H54 (cell line): ENCODE data around the gene STK38L.

Experiments used
- DNase-seq: peaks from one replicate; pipeline ENCODE4 v3.0.0; 2011; ENCODE audit warnings: low spot score, mixed read lengths; ENCODE audit not compliant: insufficient read length
- FAIRE-seq: peaks from 3 replicates; lab custom pipeline; 2011; peaks lifted over from hg19 to GRCh38; lab: Jason Lieb, UNC
- POLR2A ChIP-seq: IDR thresholded peaks from 2 replicates; pipeline ENCODE4 v1.6.1; 2011; ENCODE audit warnings: low read depth, mild to moderate bottlenecking, low read length

The STK38L gene

DNA sequence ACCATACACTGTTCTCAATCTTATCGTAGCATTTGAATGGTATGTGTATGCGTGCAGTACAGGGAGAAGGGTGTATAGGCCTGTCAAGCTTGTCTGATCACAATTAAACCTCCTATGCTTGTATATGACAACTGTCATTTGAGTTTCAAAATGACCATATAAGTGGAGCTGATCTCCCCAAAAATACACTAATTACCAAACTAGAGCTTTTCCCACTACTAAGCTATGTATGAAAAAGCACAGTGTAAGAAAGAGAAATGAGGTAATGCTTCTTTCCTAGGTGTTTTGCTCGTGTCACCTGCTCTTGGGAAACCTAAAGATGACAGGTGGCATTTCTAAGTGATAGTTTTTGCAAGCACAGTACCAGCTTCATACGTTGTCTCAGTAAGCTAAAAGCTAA is 1.1 kb upstream of the STK38L start:
- DNase-seq (no peak), FAIRE-seq (no peak)
- TF ChIP-seq POLR2A: no peak

DNA sequence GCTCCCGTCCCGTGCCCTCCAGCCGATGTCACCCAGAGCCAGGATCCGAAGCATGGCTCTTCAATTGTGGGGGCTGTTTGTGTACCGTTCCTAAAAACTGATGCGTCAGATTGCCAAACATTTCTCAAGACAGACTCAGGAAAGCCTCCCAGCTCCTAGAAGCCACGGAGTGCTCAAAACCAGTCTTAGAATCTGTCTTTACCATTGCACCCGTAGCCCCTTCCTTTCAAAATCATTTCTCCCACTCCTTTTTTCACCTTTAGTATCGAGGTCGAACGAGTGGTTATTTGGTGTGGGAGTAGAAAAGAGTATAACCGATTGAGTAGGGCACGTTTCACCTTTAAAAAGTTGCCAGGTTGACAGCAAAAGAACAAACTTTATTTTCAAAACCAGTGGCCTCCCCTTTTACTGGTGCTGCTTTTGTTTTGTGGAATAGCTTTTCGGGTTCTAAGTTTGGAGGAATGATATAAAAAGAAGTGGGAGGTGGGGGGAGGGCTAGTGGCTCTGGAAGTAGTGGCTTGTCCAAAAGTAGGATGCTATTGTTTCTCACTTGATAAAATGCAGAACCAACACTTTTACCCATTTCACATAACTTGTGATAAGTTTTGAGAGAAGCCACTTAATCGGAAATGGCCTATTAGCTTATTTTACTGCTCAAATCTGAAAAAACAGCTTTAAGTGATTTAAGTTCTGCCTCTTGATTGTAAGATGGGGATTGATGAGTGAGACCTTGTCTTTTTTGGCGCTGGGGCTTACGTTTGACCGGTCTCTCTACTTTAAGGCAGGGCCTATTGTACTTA is 803 bp downstream of the STK38L start:
- FAIRE-seq: no peak
- no peak for DNase-seq
- TF ChIP-seq POLR2A: no peak

GRCh38 chr12:27246141-27246540 is 2.1 kb downstream of the STK38L start:
- no peak for DNase-seq
- no peak for TF ChIP-seq POLR2A
- FAIRE-seq: no peak

GRCh38 chr12:27246774-27247173 is 2.7 kb downstream of the STK38L start:
- no peak for TF ChIP-seq POLR2A
- DNase-seq (no peak), FAIRE-seq (no peak)

DNA sequence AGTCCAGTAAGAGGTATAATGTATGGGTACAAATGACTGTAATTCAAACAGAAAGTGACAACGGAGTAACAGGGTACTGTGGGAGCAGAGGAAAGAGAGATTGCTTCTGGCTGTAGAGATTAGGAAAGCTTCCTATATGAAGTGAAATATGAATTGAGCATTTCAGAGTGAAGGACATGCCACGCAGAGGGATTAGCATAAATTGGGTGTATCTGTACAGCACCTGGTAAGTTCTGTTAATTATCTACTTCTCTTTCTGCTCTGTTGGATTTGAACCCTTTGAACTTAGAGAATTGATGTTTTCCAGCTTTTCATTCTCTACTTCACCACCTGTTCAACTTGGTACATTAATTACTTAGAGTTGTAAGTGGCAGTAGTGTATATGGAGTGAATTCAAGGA is 8.8 kb downstream of the STK38L start:
- DNase-seq: no peak
- no peak for FAIRE-seq
- TF ChIP-seq POLR2A: no peak

GRCh38 chr12:27253347-27253746 is 9.3 kb downstream of the STK38L start:
- DNase-seq (no peak), FAIRE-seq (no peak)
- no peak for TF ChIP-seq POLR2A

- FAIRE-seq (no peak), DNase-seq (no peak)
- no peak for TF ChIP-seq POLR2A
Measured at GRCh38 chr12:27255806-27256205, 11.7 kb downstream of the STK38L start.

DNA sequence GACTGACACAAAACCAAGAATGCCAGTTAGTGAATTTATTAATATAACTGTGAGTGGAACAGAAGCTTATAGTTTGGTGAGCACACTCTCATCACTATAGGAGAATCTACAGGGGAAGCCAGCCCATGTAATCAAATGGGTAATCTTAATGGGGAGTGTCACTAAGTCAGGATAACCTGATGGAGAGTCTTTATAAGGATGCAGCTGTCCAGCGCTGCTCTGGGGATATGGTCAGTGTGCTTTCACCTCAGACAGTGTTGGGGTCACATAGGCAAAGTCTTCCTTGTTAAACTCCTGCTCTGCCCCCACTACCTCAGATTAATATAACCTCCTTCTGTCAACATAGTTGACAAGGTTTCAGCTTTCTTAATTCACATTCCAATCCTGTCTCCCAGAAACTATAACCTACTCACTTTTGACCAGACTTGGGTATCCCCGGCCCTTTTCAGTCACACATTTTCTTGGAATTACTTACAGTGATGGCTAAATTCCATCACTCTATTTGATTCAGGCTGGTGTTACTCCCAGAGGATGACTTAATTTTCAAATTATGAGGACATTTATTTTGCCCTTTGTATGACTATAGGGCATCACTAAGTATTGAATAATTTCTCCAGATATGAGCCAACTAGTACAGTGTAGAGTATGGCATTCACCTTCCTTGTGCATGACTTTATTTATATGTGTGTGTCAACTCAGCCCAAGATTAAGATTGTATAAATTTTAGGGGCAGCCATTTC is 13.2 kb downstream of the STK38L start:
- TF ChIP-seq POLR2A: no peak
- no peak for DNase-seq
- no peak for FAIRE-seq

GRCh38 chr12:27260746-27261145 is 16.7 kb downstream of the STK38L start:
- TF ChIP-seq POLR2A: no peak
- FAIRE-seq: no peak

DNA sequence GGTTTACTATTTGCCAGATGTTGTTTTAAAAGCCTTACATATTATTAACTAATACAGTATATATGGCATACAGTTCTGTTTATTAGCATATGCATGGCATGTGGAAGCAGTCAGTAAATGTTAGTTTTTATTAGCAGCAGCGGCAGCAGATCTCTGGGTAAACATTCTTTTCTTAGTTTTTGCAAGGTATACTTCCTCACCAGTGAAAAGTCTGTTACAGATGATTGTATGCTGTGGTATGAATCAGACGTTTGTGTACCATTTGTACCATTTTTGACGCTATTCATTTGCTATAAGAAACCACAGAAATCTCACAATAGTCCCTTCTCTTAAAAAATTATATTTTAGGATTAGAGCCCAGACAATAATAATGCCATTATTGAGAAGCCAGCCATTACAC is 17.8 kb downstream of the STK38L start:
- no peak for TF ChIP-seq POLR2A

More at GRCh38 chr12:27260746-27261145, 16.7 kb downstream of the STK38L start:
- DNase-seq: no peak

GRCh38 chr12:27270148-27270547 is 26.1 kb downstream of the STK38L start:
- no peak for FAIRE-seq
- TF ChIP-seq POLR2A: no peak
- DNase-seq: no peak

More for the DNA sequence above, 17.8 kb downstream of the STK38L start:
- DNase-seq: no peak
- no peak for FAIRE-seq

- no peak for FAIRE-seq
- DNase-seq: no peak
- TF ChIP-seq POLR2A: no peak
Measured at GRCh38 chr12:27271206-27271605, 27.1 kb downstream of the STK38L start.

DNA sequence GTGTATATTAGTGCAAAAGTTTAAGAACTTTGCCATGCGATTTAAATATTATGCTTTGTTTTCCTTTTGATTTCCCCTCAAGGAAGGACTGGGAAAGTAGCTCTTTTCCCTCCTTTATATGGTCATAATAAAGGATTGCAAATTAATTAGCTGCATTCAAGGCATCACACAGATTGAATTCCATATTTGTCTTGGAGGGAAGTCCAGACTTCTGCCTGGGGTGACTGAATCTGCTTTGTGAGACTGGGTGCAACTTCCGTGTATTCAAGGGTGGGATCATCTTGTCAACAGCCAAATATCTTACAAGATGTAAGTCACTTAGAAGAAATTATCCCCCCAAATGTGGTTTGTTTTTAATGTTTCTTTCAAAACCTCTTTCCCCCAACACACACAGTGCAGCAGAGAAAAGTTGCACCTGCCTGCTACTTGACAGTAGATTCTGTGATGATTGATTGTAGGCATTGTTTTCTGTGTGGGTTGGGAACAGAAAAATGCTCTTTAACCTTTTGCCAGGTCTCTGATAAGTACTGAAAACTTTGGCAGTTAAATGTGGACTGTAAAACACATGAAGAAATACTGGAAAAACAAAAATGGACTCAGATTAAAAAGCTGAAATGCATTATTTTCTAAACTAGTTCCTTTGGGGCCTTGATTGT is 28.4 kb downstream of the STK38L start:
- DNase-seq: no peak
- no peak for TF ChIP-seq POLR2A
- FAIRE-seq: no peak

GRCh38 chr12:27273114-27273513 is 29.0 kb downstream of the STK38L start:
- DNase-seq (no peak), FAIRE-seq (no peak)
- TF ChIP-seq POLR2A: no peak
